ENCODE results near the gene PTPRE.

The PTPRE gene

GRCh38 chr10:128047351-128047750 is 140.4 kb downstream of the PTPRE start:
- TF ChIP-seq GATA3 (IDR thresholded peaks at IDR 0.05; ENCODE audit: low read depth, low read length) (no peak), GATA2 (IDR thresholded peaks at IDR 0.05; ENCODE audit: low read depth, low read length) (no peak)

DNA sequence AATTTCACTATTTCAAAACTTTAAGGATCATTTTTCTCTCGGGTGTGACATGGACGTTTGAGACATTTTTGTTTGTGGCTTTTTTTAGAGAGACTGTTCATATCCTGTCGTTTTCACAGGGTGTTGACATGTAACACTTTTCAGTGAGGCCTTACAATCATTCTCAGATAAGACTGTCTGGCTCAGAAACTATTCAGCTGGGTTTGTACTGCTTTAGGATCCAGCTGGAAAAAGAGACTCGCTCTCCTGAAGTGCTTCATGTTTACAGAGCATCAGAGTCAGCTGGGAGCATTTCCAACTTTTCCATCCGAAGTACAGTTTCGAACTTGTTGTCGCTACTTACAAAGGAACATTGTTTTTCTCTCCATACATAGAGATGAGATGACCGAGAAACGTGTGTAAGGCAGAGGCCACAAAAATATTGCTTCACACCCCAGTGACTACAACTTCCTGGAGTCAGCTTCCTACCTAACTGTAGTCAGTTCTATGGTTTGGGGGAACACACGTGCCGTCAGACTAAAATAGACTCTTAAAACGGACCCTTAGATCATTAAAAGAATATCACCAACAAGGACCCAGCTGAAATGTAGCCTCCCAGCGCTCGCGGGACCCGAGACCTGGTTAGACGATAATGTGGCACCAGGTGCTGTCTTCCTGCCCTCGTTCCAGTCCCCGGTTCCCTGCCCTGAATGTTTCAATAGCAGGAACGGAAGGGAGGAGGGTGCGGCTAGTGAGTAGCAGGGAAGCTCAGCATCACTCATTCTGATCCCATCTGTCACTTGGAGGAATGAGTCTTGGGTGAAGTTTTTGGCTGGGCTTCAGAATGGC is 141.3 kb downstream of the PTPRE start:
- TF ChIP-seq GATA2 (IDR thresholded peaks at IDR 0.05; ENCODE audit: low read depth, low read length) (no peak), GATA3 (IDR thresholded peaks at IDR 0.05; ENCODE audit: low read depth, low read length) (no peak)

DNA sequence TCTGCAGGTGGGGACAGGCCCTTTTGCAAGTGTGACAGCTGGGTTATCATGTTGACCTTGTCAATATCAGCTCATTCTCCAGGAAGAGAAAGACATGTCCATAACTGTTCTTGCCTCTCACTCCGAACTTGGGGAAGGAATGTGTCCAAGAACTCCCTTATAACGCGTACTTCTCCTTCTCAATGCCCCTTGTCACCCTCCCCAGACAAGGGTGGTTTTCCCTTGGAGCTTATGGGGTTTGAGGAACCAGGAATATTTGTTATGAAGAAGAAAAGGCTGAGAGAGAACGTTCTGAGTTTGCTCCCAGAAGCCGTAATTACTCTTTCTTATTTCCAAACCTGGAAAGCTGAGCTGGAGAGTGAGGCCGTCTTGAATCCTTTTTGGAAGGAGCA is 141.9 kb downstream of the PTPRE start:
- no peak for TF ChIP-seq GATA2 (IDR thresholded peaks at IDR 0.05; ENCODE audit: low read depth, low read length)
- TF ChIP-seq GATA3 (IDR thresholded peaks at IDR 0.05; ENCODE audit: low read depth, low read length) = no peak

- TF ChIP-seq GATA3 (IDR thresholded peaks at IDR 0.05; ENCODE audit: low read depth, low read length) = no peak
- no peak for TF ChIP-seq GATA2 (IDR thresholded peaks at IDR 0.05; ENCODE audit: low read depth, low read length)
These were observed 142.6 kb downstream of the PTPRE start for GRCh38 chr10:128049226-128050120.

GRCh38 chr10:128050121-128050516 is 143.2 kb downstream of the PTPRE start:
- TF ChIP-seq GATA3 (IDR thresholded peaks at IDR 0.05; ENCODE audit: low read depth, low read length) = no peak
- no peak for TF ChIP-seq GATA2 (IDR thresholded peaks at IDR 0.05; ENCODE audit: low read depth, low read length)

GRCh38 chr10:128050936-128051335 is 144.0 kb downstream of the PTPRE start:
- TF ChIP-seq GATA2 (IDR thresholded peaks at IDR 0.05; ENCODE audit: low read depth, low read length) (no peak), GATA3 (IDR thresholded peaks at IDR 0.05; ENCODE audit: low read depth, low read length) (no peak)

- no peak for TF ChIP-seq GATA2 (IDR thresholded peaks at IDR 0.05; ENCODE audit: low read depth, low read length)
- TF ChIP-seq GATA3 (IDR thresholded peaks at IDR 0.05; ENCODE audit: low read depth, low read length) = no peak
These were observed 144.6 kb downstream of the PTPRE start for GRCh38 chr10:128051548-128051947.

- no peak for TF ChIP-seq GATA3 (IDR thresholded peaks at IDR 0.05; ENCODE audit: low read depth, low read length)
- TF ChIP-seq GATA2 (IDR thresholded peaks at IDR 0.05; ENCODE audit: low read depth, low read length) = no peak
These were observed 145.8 kb downstream of the PTPRE start for GRCh38 chr10:128052696-128053095.

DNA sequence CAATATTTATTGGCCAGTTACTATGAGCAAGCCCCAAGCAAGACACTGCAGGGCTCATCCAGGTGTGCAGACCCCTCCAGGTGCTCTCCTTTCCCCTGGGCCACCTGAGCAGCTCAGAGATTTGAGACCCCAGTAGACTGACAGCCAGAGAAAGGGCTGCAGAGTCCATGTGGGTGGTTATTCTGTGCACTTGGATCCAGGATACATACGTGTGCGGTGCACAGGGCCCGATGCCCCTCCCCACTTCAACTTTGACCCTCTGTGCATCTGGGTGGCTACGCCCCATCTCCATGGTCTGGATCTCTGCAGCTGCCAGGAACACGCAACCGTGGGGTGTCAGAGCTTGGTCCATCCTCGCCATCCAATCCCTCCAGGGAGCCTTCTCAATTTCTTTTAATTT is 146.5 kb downstream of the PTPRE start:
- no peak for TF ChIP-seq GATA2 (IDR thresholded peaks at IDR 0.05; ENCODE audit: low read depth, low read length)

DNA sequence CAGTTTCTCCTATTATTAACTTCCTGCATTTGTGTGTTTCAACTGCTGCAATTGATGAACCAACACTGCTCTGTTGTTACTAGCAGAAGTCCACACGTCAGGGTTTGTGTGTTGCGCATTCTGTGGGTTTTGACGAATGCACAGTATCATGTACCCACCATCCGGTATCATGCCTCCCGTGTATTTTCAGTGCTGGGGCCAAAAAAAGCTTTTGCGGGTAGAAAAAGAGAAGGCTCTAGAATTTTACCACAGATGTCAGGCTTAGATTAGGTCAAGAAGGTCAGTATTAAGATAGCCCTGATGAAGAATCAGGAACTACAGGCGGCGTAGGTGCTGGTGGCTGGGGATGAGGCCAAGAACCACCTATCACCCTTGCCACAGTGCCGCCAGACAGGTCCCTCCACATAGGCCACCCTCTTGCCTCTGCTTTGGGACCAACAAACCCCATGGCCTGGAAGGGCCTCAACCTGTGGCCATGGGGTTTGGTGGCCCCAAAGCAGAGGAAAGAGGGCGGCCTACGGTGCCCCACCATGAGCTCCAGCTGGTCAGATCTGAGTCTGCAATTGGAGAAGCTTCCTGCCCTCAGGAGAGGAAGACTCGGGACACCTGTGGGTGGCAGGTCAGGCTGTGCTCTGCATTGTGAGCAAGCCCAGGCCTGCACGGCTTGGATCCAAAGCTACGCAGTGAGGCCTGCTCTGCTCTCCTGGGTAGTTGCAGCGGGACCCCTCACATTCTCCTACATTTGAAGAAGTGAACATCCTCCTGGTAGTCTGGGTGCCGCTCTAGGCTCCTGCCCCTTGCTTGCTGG is 147.5 kb downstream of the PTPRE start:
- no peak for TF ChIP-seq GATA2 (IDR thresholded peaks at IDR 0.05; ENCODE audit: low read depth, low read length)
- no peak for TF ChIP-seq GATA3 (IDR thresholded peaks at IDR 0.05; ENCODE audit: low read depth, low read length)

DNA sequence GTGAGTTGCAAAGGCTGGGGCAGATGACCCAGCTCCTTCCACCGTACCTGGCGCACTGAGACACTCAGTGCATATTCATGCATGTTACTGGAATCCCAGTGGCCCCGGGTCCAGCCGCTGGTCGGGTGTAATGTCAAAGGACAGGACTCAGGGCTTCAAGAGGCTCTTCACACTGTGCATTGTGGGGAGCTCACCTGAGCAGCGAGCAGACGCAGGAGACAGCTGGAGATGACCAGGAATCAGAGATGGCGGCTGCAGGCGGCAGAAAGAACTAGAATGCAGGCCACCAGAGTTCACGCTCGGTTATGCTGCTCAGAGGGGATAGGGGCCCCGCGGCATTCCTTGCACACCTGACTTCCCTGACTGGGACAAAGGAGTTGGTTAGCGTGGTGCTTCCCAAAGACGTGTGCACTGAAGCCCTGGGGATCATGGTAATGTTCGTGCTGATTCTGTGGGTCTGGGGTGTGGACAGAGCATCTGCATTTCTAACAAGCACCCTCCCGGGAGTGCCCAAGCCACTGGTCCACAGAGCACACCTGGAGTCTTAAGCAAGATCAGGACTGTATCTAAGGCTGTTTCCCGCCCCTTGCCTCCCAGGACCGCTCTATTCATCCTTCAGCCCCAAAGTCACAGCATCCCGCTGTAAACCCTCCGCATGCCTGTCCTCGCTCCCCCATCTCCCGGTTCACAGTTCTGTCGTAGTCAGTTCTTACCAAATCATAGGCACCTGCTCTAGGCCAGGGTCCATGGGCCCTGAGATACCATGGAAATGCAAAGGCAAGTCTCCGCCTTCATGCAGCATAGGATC is 148.4 kb downstream of the PTPRE start:
- no peak for TF ChIP-seq GATA3 (IDR thresholded peaks at IDR 0.05; ENCODE audit: low read depth, low read length)
- TF ChIP-seq GATA2 (IDR thresholded peaks at IDR 0.05; ENCODE audit: low read depth, low read length) = no peak

DNA sequence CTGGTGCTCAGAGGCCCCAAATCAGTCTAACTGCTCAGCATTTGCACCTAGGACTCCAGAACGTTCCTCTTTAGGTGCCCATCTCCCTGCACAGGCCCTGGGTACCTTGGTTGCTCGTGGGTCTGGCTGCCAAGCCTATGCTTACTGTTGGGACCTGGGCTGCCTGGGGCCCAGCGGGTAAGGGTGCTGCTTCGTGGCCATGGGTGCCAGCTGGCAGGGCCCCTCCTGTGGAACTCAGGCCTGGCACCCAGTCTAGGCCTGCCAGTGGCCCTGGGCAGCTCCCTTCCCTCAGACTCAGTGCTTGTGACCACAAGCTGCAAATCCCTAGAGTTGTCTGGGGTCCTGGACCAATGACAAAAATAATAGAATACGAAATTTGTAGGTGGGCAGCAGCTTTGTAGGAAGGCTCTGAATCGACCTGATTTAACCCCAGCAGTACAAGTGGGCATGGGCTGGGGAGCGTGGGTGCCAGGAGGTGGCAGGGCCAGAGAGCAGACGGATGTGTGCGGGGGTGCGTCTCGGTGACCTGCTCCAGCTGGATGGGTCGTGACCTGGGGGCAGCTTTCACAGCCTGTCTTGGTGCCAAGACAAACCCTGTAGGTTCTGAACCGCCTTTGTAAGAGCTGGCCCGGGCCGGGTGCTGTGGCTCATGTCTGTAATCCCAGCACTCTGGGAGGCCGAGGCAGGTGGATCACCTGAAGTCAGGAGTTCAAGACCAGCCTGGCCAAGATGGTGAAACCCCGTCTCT is 149.6 kb downstream of the PTPRE start:
- TF ChIP-seq GATA3 (IDR thresholded peaks at IDR 0.05; ENCODE audit: low read depth, low read length) (no peak), GATA2 (IDR thresholded peaks at IDR 0.05; ENCODE audit: low read depth, low read length) (no peak)

Measured in SH-SY5Y (cell line).